ENCODE measurements around the gene M1AP.
A peak's percentile ranks its signal among the peaks of the same experiment; 100 is the strongest.
"Not testable (repeated sequence)": the region's sequence is repeated elsewhere in the genome, so short reads cannot be mapped to it uniquely, and the experiment has no call there.

The M1AP gene

GRCh38 chr2:74564222-74564621 is 83.9 kb downstream of the M1AP start:
- peak; percentile 57 for DNase-seq

GRCh38 chr2:74562126-74562775 is 85.9 kb downstream of the M1AP start:
- DNase-seq = no peak

GRCh38 chr2:74561022-74561421 is 87.1 kb downstream of the M1AP start:
- not testable (repeated sequence) for DNase-seq

GRCh38 chr2:74560591-74560990 is 87.5 kb downstream of the M1AP start:
- no peak for DNase-seq

- DNase-seq = no peak
Measured at GRCh38 chr2:74559912-74560311, 88.2 kb downstream of the M1AP start.

GRCh38 chr2:74558284-74559230 is 89.6 kb downstream of the M1AP start:
- no peak for DNase-seq

- no peak for DNase-seq
Measured at GRCh38 chr2:74556831-74557370, 91.2 kb downstream of the M1AP start.

GRCh38 chr2:74556159-74556558 is 92.0 kb downstream of the M1AP start:
- DNase-seq = no peak

GRCh38 chr2:74555610-74556103 is 92.5 kb downstream of the M1AP start:
- DNase-seq = no peak

GRCh38 chr2:74554820-74555531 is 93.2 kb downstream of the M1AP start:
- peak; percentile 19 for DNase-seq

- peak; percentile 92 for DNase-seq
Measured at GRCh38 chr2:74553892-74554819, 94.0 kb downstream of the M1AP start, which contains the start of the genes DOK1 and LOXL3. TSS of gene DOK1 (plus strand) at chr2:74554720. CDS start at chr2:74554755, 35 bp downstream. TSS of gene LOXL3 (minus strand) at chr2:74553942. CDS start at chr2:74552634, 1,308 bp downstream.

GRCh38 chr2:74552914-74553811 is 95.0 kb downstream of the M1AP start:
- DNase-seq = no peak

- no peak for DNase-seq
Measured at GRCh38 chr2:74551942-74552913, 95.9 kb downstream of the M1AP start.

GRCh38 chr2:74551530-74551929 is 96.6 kb downstream of the M1AP start:
- no peak for DNase-seq

- DNase-seq = no peak
Measured at GRCh38 chr2:74550231-74550630, 97.9 kb downstream of the M1AP start.

- DNase-seq = peak; percentile 51
Measured at GRCh38 chr2:74548900-74549826, 99.0 kb downstream of the M1AP start.

- DNase-seq = no peak
Measured at GRCh38 chr2:74548285-74548899, 99.7 kb downstream of the M1AP start.

GRCh38 chr2:74546004-74546403 is 102.1 kb downstream of the M1AP start:
- DNase-seq = no peak

All from fibroblast of skin of right quadriceps (primary cell).